Type B pancreatic cell (in vitro differentiated cells): Measurements from ENCODE around the gene PPP1R11. TPM values are rescaled to one million over a fixed set of nuclear protein-coding genes. Genes with fewer than 3 reads are reported as not detected.
A peak's percentile ranks its signal among the peaks of the same experiment; 100 is the strongest.
"Not testable (repeated sequence)": the region's sequence is repeated elsewhere in the genome, so short reads cannot be mapped to it uniquely, and the experiment has no call there.

Source experiments
- DNase-seq: peaks from one replicate; pipeline ENCODE4 v3.0.0; 2021; ENCODE audit warnings: mixed read lengths; ENCODE audit not compliant: unreplicated experiment; ENCODE audit errors: extremely low spot score
- H3K27ac Mint-ChIP-seq: 2 replicates; pipeline ENCODE4 v1.8.0; 2021; ENCODE audit warnings: mild to moderate bottlenecking, mixed read lengths
- H3K27me3 Mint-ChIP-seq: 2 replicates; pipeline ENCODE4 v1.8.0; 2021; ENCODE audit warnings: mixed read lengths
- H3K36me3 Mint-ChIP-seq: 2 replicates; pipeline ENCODE4 v1.8.0; 2021; ENCODE audit warnings: mixed read lengths
- H3K4me1 Mint-ChIP-seq: one replicate; pipeline ENCODE4 v1.8.0; 2021; ENCODE audit warnings: mixed read lengths; ENCODE audit not compliant: unreplicated experiment
- H3K4me3 Mint-ChIP-seq: 2 replicates; pipeline ENCODE4 v1.8.0; 2021; ENCODE audit warnings: mild to moderate bottlenecking, mixed read lengths
- H3K9me3 Mint-ChIP-seq: 2 replicates; pipeline ENCODE4 v1.8.0; 2021; ENCODE audit warnings: mixed read lengths
- total RNA-seq: library from RNA; stranded (reverse); gene quantifications from 2 replicates; pipeline ENCODE4 v1.2.1, GENCODE V29; 2021; ENCODE audit warnings: low replicate concordance
- TF ChIP-seq, protein P1 (sequence below): fragments of 200-600 bp; sonication (generic); conservative IDR thresholded peaks from 2 replicates; pipeline ENCODE4 v1.5.0; 2021; ENCODE audit warnings: antibody characterized with exemption, mild to moderate bottlenecking

Gene PPP1R11
- total RNA-seq, 1 donor from 2014 or later = 40.0 TPM

DNA sequence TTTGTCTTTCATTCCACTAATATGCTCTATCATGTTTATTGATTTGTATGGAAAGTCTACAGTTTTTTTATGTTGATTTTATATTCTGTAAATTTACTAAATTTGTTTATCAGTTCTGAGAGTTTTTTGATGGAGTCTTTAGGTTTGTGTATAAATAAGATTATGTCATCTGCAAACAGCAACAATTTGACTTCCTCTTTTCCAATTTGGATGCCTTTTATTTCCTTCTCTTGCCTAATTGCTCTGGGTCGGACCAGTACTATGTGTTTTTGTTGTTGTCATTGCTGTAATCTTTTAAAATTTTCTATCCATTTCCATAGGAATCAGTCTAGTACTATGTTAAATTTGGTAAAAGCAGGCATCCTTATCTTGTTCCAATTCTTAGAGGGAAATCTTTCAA is 37.4 kb upstream of the PPP1R11 start:
- no peaks in the 10 kb centered on the region for H3K4me1 Mint-ChIP-seq
- DNase-seq = no peak
- no peaks in the 10 kb centered on the region for H3K27me3 Mint-ChIP-seq
- no peaks in the 10 kb centered on the region for H3K36me3 Mint-ChIP-seq
- TF ChIP-seq, protein P1, sequence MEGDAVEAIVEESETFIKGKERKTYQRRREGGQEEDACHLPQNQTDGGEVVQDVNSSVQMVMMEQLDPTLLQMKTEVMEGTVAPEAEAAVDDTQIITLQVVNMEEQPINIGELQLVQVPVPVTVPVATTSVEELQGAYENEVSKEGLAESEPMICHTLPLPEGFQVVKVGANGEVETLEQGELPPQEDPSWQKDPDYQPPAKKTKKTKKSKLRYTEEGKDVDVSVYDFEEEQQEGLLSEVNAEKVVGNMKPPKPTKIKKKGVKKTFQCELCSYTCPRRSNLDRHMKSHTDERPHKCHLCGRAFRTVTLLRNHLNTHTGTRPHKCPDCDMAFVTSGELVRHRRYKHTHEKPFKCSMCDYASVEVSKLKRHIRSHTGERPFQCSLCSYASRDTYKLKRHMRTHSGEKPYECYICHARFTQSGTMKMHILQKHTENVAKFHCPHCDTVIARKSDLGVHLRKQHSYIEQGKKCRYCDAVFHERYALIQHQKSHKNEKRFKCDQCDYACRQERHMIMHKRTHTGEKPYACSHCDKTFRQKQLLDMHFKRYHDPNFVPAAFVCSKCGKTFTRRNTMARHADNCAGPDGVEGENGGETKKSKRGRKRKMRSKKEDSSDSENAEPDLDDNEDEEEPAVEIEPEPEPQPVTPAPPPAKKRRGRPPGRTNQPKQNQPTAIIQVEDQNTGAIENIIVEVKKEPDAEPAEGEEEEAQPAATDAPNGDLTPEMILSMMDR = no peak
- no peaks in the 10 kb centered on the region for H3K9me3 Mint-ChIP-seq
- H3K27ac Mint-ChIP-seq = no peak overlapping the region
- H3K4me3 Mint-ChIP-seq = no peak overlapping the region

DNA sequence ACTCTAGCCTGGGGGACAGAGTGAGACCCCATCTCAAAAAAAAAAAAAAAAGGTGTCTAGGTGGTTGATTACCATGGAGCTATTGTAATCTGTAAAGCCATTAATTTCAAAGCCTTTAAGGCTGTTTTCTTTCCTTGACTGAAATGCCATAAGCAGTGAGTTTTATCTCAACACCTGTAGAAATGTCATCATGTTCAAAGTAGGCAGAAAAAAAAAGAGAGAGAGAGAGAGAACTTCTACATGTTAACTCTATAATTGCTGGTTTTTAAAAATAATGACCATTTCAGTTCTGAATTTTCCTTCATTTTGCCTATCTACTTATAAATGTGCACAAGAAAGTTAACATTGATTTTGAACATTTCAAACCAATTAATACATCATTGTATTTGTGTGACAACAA is 35.6 kb upstream of the PPP1R11 start:
- no peak overlapping the region for H3K27ac Mint-ChIP-seq
- H3K4me1 Mint-ChIP-seq = no peaks in the 10 kb centered on the region
- DNase-seq = no peak
- TF ChIP-seq, protein P1 = no peak
- H3K4me3 Mint-ChIP-seq = no peak overlapping the region
- H3K27me3 Mint-ChIP-seq = no peaks in the 10 kb centered on the region
- no peaks in the 10 kb centered on the region for H3K36me3 Mint-ChIP-seq
- H3K9me3 Mint-ChIP-seq = no peaks in the 10 kb centered on the region

DNA sequence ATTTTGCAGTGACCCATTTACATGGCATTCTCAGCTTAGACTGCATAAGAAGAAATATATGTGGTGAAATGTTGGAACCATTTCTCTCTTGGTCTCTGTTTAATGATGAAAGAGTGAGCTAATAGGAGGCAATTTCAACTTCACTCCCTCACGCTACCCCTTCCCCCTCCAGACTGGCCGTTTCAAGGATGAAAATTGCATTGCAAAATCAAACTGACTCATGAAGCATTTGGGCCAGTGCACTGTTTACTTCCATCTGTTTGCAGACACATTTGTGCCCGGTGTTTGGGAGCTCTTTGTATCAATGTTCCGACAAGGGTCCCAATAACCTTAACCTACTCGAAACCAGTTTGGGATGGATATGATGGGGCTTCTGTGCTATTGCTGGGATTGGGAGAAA is 33.6 kb upstream of the PPP1R11 start:
- not testable (repeated sequence) for H3K4me1 Mint-ChIP-seq, H3K4me3 Mint-ChIP-seq, H3K9me3 Mint-ChIP-seq, H3K27me3 Mint-ChIP-seq, H3K36me3 Mint-ChIP-seq, H3K27ac Mint-ChIP-seq, DNase-seq

DNA sequence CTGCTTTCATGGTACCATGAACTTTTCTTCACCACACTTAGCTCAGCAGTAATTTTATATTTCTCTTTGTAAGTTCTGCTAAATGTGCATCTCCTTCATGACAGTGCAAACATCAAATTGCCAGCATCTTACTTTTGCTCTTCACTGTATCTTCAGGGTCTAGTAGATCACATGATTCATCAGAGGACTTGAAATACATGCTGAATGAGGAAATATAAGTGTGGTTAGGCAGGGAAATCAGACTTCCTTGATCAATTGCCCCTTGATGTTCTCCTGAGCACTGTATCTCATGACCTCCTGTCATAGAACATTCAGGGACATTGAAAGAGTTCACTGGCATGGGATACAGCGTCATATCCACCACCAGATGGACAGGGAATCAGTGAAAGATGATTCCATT is 31.2 kb upstream of the PPP1R11 start:
- Mint-ChIP-seq H3K36me3 (peaks cover 3% of the 10 kb centered on the region), H3K4me3 (no peak overlapping the region), H3K9me3 (no peaks in the 10 kb centered on the region), H3K4me1 (no peaks in the 10 kb centered on the region), H3K27ac (no peak overlapping the region), H3K27me3 (no peaks in the 10 kb centered on the region)
- no peak for DNase-seq
- TF ChIP-seq, protein P1 = no peak

DNA sequence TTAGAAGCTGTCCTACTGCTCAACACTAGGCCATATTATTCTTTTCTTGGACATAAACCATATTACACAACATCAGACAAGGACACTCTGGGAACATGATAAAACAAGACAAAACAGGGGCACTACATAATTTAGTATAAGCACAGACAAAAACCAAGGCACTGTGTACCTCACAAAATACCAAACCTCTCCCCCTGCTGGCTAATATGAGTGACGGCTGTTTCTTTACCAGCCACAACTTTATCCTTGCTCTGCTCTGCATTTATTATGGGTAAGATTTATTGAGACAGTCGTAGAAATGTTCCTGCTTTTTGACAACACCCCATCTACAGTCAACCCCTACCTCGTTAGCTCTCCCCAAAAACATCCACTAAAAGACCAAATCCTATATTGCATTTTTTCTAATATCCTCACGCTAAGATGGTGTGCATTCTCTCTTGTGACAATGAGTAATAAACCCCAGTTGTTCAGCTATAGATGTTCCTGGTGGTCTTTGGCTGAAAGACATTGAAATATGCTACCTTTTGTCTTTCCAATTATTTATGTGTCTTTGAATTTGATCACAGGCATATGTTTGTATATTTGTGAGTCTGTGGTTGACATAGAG is 29.7 kb upstream of the PPP1R11 start:
- Mint-ChIP-seq H3K4me1 (no peaks in the 10 kb centered on the region), H3K9me3 (no peaks in the 10 kb centered on the region), H3K27me3 (no peaks in the 10 kb centered on the region), H3K27ac (no peak overlapping the region), H3K4me3 (no peak overlapping the region), H3K36me3 (peaks cover 3% of the 10 kb centered on the region)
- TF ChIP-seq, protein P1 = peak; percentile 74
- DNase-seq = no peak

DNA sequence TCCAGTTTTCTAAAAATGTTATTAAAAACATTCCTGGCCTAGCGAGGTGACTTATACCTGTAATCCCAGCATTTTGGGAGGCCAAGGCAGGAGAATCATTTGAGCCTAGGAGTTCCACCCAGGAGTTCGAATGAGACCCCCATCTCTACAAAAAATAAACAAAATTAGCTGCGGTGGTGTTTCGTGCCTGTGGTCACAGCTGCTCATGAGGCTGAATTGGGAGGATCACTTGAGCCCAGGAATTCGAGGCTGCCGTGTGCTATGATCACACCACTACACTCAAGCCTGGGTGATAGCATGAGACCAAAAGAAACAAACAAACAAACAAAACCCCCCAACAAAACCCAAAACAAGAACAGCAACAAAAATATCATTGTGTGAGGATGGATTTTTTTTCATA is 25.8 kb upstream of the PPP1R11 start:
- no peak overlapping the region for H3K4me3 Mint-ChIP-seq
- H3K9me3 Mint-ChIP-seq = no peaks in the 10 kb centered on the region
- H3K4me1 Mint-ChIP-seq = peaks cover 10% of the 10 kb centered on the region
- no peak overlapping the region for H3K27ac Mint-ChIP-seq
- TF ChIP-seq, protein P1 = no peak
- H3K27me3 Mint-ChIP-seq = no peaks in the 10 kb centered on the region
- no peak for DNase-seq
- peaks cover 3% of the 10 kb centered on the region for H3K36me3 Mint-ChIP-seq
